AG04449 (cell line): ENCODE data around the gene ARID4B.

Experiments used
- CTCF ChIA-PET: fragments of 350-600 bp; formaldehyde crosslinking; extraction: SDS; loops from one replicate; lab custom pipeline; 2021; ENCODE audit warnings: antibody characterized with exemption; lab: Yijun Ruan, JAX
- POLR2A ChIA-PET: fragments of 400-600, 350-600 bp; formaldehyde crosslinking; extraction: SDS; loops from one replicate; lab custom pipeline; 2020; ENCODE audit warnings: antibody characterized with exemption, inconsistent platforms; lab: Yijun Ruan, JAX
- DNase-seq: peaks from one replicate; pipeline ENCODE4 v3.0.0-alpha.2; 2010; ENCODE audit warnings: low read depth, low spot score
- H3K4me3 ChIP-seq: 2 replicates; pipeline ENCODE4 v1.5.1; 2011; ENCODE audit warnings: low read depth, mild to moderate bottlenecking, control low read depth, low read length
- CTCF ChIP-seq: IDR thresholded peaks from one replicate; pipeline ENCODE4 v1.5.1; 2011; ENCODE audit warnings: mild to moderate bottlenecking, moderate library complexity, low read length, control low read depth, inconsistent platforms; ENCODE audit not compliant: insufficient read depth; ENCODE audit errors: missing control alignments

The ARID4B gene

DNA sequence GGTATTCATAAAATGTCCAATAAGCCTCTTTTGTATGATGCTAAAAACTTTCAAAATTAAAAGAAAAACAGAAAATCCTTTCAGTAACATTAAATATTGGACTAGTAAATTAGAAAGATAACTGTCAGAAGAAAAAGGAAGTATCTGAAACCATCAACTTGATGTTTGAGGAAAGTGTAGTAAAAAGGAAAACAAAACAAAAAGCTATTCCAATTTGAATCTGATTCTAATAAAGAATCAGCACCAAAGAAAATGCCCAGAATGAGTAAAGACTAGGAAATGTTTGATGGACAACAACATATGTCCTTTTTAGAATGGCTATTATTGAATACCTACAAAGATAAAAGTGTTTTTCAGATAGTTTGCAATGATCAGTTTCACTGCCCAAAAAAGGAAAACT is 87.0 kb downstream of the ARID4B start:
- no peak for TF ChIP-seq CTCF
- DNase-seq: no peak
- H3K4me3 ChIP-seq: no peak overlapping the region
- CTCF ChIA-PET: interaction anchor here (1.6 to 6.2 kb wide), 3 partner anchors 11 to 175 kb away, joined by 5 to 39 read pairs (median 18); no protein-coding TSS in a partner anchor
- POLR2A ChIA-PET: no interaction called here

- POLR2A ChIA-PET: no interaction called here
- no peak for DNase-seq
These were observed 88.1 kb downstream of the ARID4B start for GRCh38 chr1:235239851-235240250.

GRCh38 chr1:235238558-235238957 is 89.4 kb downstream of the ARID4B start:
- no peak for DNase-seq
- TF ChIP-seq CTCF: no peak
- no peak overlapping the region for H3K4me3 ChIP-seq
- CTCF ChIA-PET: interaction anchor here (6.2 kb wide), 1 partner anchor 177 kb away, joined by 39 read pairs; no protein-coding TSS in a partner anchor
- POLR2A ChIA-PET: no interaction called here

More at GRCh38 chr1:235239851-235240250, 88.1 kb downstream of the ARID4B start:
- CTCF ChIA-PET: interaction anchor here (0.6 to 6.2 kb wide), 4 partner anchors 12 to 753 kb away, joined by 3 to 39 read pairs (median 6); partner anchors contain the start of gene B3GALNT2
- no peak overlapping the region for H3K4me3 ChIP-seq
- TF ChIP-seq CTCF: no peak

DNA sequence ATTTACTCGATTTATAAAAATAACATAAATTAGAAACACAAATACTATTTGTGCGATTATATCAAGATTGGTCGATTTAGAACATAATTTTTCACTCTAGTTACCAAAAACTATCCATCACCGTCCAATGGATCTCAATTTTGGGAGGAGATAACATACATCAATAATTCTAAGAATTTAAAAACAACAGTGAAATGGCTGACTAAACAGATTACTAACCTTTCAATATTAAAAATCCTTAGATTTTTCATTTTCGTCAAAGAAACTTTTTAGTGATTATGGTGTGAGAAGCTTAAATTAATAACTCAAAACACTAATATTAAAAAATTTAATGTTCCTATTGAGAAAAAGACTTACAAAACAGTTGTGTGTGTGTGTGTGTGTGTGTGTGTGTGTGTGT is 91.9 kb downstream of the ARID4B start:
- POLR2A ChIA-PET: no interaction called here

DNA sequence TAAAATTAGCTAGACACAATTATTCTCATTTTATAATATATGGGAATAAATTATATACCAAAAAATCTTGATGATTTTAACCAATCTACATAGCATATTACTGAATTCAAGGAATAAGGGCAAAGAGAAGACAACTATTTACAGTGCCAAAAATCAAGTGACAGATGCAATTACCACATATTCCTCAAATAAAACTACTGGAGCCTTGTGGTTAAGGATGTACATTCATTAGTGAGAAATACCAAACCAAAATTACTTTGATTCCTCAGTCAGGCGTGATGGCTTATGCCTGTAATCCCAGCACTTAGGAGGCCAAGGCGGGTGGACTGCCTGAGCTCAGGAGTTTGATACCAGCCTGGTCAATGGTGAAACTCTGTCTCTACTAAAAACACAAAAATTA is 98.1 kb downstream of the ARID4B start:
- ChIA-PET POLR2A (no interaction called here), CTCF (interaction anchor here (1.9 kb wide), 1 partner anchor 186 kb away, joined by 6 read pairs; no protein-coding TSS in a partner anchor)
- no peak for DNase-seq
- TF ChIP-seq CTCF: no peak
- H3K4me3 ChIP-seq: no peak overlapping the region

More for the DNA sequence above, 91.9 kb downstream of the ARID4B start:
- no peak for TF ChIP-seq CTCF
- no peak overlapping the region for H3K4me3 ChIP-seq
- DNase-seq: no peak
- CTCF ChIA-PET: interaction anchor here (2.2 kb wide), 1 partner anchor 180 kb away, joined by 9 read pairs; no protein-coding TSS in a partner anchor

DNA sequence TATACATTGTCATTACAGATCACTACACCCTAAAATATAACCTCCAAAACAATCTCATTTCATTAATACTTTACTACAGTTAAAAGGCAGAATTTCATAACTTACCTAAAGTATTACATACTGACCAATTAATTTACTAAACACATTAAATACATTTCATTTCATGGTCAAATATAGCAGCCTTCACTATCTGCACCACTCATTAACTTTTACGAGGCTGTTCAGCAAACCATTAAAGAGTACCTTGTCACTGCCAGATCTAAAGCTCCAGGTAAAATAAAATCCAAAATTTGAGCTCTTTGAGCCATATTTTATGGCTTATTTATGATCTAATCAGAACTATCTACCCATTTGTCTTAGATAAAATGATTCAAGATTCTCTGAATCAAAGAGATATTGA is 100.6 kb downstream of the ARID4B start:
- TF ChIP-seq CTCF: no peak
- POLR2A ChIA-PET: no interaction called here
- CTCF ChIA-PET: interaction anchor here (0.8 to 1.5 kb wide), 2 partner anchors 9 to 28 kb away, joined by 3 to 9 read pairs; no protein-coding TSS in a partner anchor
- H3K4me3 ChIP-seq: no peak overlapping the region
- DNase-seq: no peak
